ENCODE data around the gene CRTAC1. TPM values are rescaled to one million over a fixed set of nuclear protein-coding genes. Genes with fewer than 3 reads are reported as not detected.

CRTAC1 gene
- polyA plus RNA-seq, 1 of the 3 experiments (the other 2 are of a cell fraction): 0.05 TPM

GRCh38 chr10:98045785-98046389, 15.5 kb upstream of the CRTAC1 start:
- no peaks in the 10 kb centered on the region for H3K79me2 ChIP-seq (ENCODE audit: insufficient read depth)
- peaks cover 0 to 2% of the 10 kb centered on the region in 2 experiments; a peak in 1 of 4 replicates for H3K4me1 ChIP-seq (ENCODE audit: control insufficient read depth in 1 of 2, insufficient read depth in 2 of 2, low read depth in 1 of 2, low read length in 1 of 2)
- TF ChIP-seq RXRA (IDR thresholded peaks at IDR 0.05; ENCODE audit: borderline replicate concordance, low read depth) (no peak), SMC3 (IDR thresholded peaks at IDR 0.05; ENCODE audit: low read depth, low read length) (peak; percentile 71), RAD21 (IDR thresholded peaks at IDR 0.05; ENCODE audit: low read length) (peak; percentile 66), MXI1 (IDR thresholded peaks at IDR 0.05; ENCODE audit: low read depth, low read length) (no peak), CTCF (IDR thresholded peaks at IDR 0.05) (peak; percentile 91)
- no peaks in the 10 kb centered on the region for H3F3A ChIP-seq (replicated peaks; ENCODE audit: insufficient read depth)
- no peak overlapping the region for H3K27ac ChIP-seq (ENCODE audit: low read depth in 2 of 2, low read length in 1 of 2)
- no peaks in the 10 kb centered on the region for H3K36me3 ChIP-seq (replicated peaks in 1 of 2; ENCODE audit: control insufficient read depth in 1 of 2, insufficient read depth in 2 of 2, low read length in 1 of 2)
- no peaks in the 10 kb centered on the region for H3K9me2 ChIP-seq
- ChIA-PET CTCF (interaction anchor here (0.5 to 9.7 kb wide), 46 partner anchors 9 to 1057 kb away, joined by 3 to 319 read pairs (median 4); partner anchors contain the start of genes CRTAC1, R3HCC1L and SFRP5), POLR2A (no interaction called here)
- no peaks in the 10 kb centered on the region for H3K9me3 ChIP-seq
- no peak overlapping the region for H3K4me2 ChIP-seq
- H4K20me1 ChIP-seq (ENCODE audit: insufficient read depth): no peaks in the 10 kb centered on the region
- no peak overlapping the region for H3K9ac ChIP-seq
- no peak overlapping the region for H2AFZ ChIP-seq (ENCODE audit: low read depth)
- H3K27me3 ChIP-seq (ENCODE audit: insufficient read depth): peaks cover 5% of the 10 kb centered on the region; the same call in 1 of the 2 replicates
- DNase-seq: peak; percentile 72
- 17% methylated on average over 6 of the region's 6 CpGs for WGBS (ENCODE audit: low lambda C conversion rate)
- no peak overlapping the region; a peak in 1 of 4 replicates for H3K4me3 ChIP-seq (ENCODE audit: low read depth in 2 of 2, low read length in 1 of 2)

DNA sequence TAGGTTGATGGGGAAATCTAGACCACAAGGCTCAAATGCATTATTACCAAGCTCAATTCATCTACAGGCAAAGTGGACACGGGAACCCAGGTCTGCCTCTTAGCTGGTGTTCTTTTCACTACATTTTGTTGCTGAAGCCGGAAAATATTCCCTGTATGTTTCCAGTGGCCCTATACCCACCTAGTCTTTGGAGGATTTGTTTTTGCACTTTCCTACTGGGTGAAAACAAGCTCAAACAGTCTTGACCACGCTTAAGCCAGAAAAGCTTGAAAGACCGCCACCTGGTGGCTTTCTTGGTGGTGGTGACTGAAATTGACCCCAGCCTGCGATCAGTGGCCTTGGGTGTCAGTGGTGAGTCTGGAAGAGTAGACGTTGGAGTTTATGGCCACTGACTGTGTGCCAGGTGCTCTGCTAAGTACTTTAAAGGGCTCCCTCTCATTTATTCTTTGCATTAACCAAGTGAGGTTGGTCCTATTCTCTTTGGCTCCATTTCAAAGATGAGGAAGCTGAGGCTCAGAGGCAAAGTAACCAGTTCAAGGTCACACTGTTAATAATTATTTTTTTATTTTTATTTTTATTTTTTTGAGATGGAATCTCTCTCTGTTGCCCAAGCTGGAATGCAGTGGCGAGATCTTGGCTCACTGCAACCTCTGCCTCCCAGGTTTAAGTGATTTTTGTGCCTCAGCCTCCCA, 11.1 kb upstream of the CRTAC1 start:
- H3K4me3 ChIP-seq (ENCODE audit: low read depth in 2 of 2, low read length in 1 of 2): no peak overlapping the region
- POLR2A ChIA-PET: interaction anchor here (1.8 kb wide), 1 partner anchor 10 kb away, joined by 8 read pairs; the partner anchor contains the start of gene CRTAC1
- TF ChIP-seq YY1 (IDR thresholded peaks at IDR 0.05; ENCODE audit: low read depth) (no peak), USF1 (IDR thresholded peaks at IDR 0.05; ENCODE audit: borderline replicate concordance, low read depth) (no peak), SIN3A (IDR thresholded peaks at IDR 0.05; ENCODE audit: borderline replicate concordance, low read depth, low read length) (no peak), RXRA (IDR thresholded peaks at IDR 0.05; ENCODE audit: borderline replicate concordance, low read depth) (no peak), NRF1 (IDR thresholded peaks at IDR 0.05; ENCODE audit: low read depth, low read length) (no peak), RAD21 (IDR thresholded peaks at IDR 0.05; ENCODE audit: low read length) (peak; percentile 72), TEAD4 (IDR thresholded peaks at IDR 0.05; ENCODE audit: borderline replicate concordance, insufficient read depth) (no peak), FOXM1 (IDR thresholded peaks at IDR 0.05; ENCODE audit: low read depth) (no peak), TAF1 (IDR thresholded peaks at IDR 0.05; ENCODE audit: borderline replicate concordance, low read depth, low read length) (no peak), MXI1 (IDR thresholded peaks at IDR 0.05; ENCODE audit: low read depth, low read length) (no peak)
- TF ChIP-seq, protein P1, sequence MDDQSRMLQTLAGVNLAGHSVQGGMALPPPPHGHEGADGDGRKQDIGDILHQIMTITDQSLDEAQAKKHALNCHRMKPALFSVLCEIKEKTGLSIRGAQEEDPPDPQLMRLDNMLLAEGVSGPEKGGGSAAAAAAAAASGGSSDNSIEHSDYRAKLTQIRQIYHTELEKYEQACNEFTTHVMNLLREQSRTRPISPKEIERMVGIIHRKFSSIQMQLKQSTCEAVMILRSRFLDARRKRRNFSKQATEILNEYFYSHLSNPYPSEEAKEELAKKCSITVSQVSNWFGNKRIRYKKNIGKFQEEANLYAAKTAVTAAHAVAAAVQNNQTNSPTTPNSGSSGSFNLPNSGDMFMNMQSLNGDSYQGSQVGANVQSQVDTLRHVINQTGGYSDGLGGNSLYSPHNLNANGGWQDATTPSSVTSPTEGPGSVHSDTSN (IDR thresholded peaks at IDR 0.05): no peak
- TF ChIP-seq, protein P2, sequence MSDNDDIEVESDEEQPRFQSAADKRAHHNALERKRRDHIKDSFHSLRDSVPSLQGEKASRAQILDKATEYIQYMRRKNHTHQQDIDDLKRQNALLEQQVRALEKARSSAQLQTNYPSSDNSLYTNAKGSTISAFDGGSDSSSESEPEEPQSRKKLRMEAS (IDR thresholded peaks at IDR 0.05; ENCODE audit: low read depth): no peak
- TF ChIP-seq, protein P3, sequence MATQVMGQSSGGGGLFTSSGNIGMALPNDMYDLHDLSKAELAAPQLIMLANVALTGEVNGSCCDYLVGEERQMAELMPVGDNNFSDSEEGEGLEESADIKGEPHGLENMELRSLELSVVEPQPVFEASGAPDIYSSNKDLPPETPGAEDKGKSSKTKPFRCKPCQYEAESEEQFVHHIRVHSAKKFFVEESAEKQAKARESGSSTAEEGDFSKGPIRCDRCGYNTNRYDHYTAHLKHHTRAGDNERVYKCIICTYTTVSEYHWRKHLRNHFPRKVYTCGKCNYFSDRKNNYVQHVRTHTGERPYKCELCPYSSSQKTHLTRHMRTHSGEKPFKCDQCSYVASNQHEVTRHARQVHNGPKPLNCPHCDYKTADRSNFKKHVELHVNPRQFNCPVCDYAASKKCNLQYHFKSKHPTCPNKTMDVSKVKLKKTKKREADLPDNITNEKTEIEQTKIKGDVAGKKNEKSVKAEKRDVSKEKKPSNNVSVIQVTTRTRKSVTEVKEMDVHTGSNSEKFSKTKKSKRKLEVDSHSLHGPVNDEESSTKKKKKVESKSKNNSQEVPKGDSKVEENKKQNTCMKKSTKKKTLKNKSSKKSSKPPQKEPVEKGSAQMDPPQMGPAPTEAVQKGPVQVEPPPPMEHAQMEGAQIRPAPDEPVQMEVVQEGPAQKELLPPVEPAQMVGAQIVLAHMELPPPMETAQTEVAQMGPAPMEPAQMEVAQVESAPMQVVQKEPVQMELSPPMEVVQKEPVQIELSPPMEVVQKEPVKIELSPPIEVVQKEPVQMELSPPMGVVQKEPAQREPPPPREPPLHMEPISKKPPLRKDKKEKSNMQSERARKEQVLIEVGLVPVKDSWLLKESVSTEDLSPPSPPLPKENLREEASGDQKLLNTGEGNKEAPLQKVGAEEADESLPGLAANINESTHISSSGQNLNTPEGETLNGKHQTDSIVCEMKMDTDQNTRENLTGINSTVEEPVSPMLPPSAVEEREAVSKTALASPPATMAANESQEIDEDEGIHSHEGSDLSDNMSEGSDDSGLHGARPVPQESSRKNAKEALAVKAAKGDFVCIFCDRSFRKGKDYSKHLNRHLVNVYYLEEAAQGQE (IDR thresholded peaks at IDR 0.05; ENCODE audit: low read depth, low read length): no peak

More for the DNA sequence above, 11.1 kb upstream of the CRTAC1 start:
- DNase-seq: peak; percentile 72
- Histone ChIP-seq H2AFZ (ENCODE audit: low read depth) (no peak overlapping the region), H3K27ac (ENCODE audit: low read depth in 2 of 2, low read length in 1 of 2) (no peak overlapping the region), H4K20me1 (ENCODE audit: insufficient read depth) (no peaks in the 10 kb centered on the region), H3K9ac (no peak overlapping the region), H3K9me2 (no peaks in the 10 kb centered on the region), H3K9me3 (no peaks in the 10 kb centered on the region), H3F3A (replicated peaks; ENCODE audit: insufficient read depth) (no peaks in the 10 kb centered on the region), H3K4me1 (ENCODE audit: control insufficient read depth in 1 of 2, insufficient read depth in 2 of 2, low read depth in 1 of 2, low read length in 1 of 2) (peaks cover 0 to 8% of the 10 kb centered on the region in 2 experiments; a peak in 1 of 4 replicates), H3K36me3 (replicated peaks in 1 of 2; ENCODE audit: control insufficient read depth in 1 of 2, insufficient read depth in 2 of 2, low read length in 1 of 2) (no peaks in the 10 kb centered on the region), H3K4me2 (no peak overlapping the region), H3K79me2 (ENCODE audit: insufficient read depth) (no peaks in the 10 kb centered on the region), H3K27me3 (ENCODE audit: insufficient read depth) (peaks cover 26% of the 10 kb centered on the region; the same call in 1 of the 2 replicates)
- CTCF ChIA-PET: interaction anchor here (0.6 to 9.7 kb wide), 46 partner anchors 10 to 404 kb away, joined by 3 to 319 read pairs (median 4); partner anchors contain the start of genes CRTAC1 and SFRP5
- WGBS (ENCODE audit: low lambda C conversion rate): 21% methylated on average over 7 of the region's 7 CpGs
